Tibial nerve (tissue), 4 donors: ENCODE data around the gene EIF5A2. TPM values are rescaled to one million over a fixed set of nuclear protein-coding genes. Genes with fewer than 3 reads are reported as not detected.

ENCODE experiments used
- DNase-seq, 2 donors: peaks; one replicate each; pipeline ENCODE4 v3.0.0-alpha.2; 2019; ENCODE audit warnings: low spot score in 2 of 2
- H3K27ac ChIP-seq, 4 donors: fragments of 200-600 bp; sonication (generic) in 3 of 4; one replicate each; pipeline ENCODE4 v1.5.1; 2017 to 2019; ENCODE audit warnings: mild to moderate bottlenecking in 1 of 4
- H3K27me3 ChIP-seq, 2 donors: fragments of 200-600 bp; sonication (generic) in 1 of 2; one replicate each; pipeline versions ENCODE4 v1.5.1 to v1.6.0; 2017 to 2019
- H3K36me3 ChIP-seq, 3 donors: fragments of 200-600 bp; sonication (generic); one replicate each; pipeline ENCODE4 v1.5.1; 2018 to 2019
- H3K4me1 ChIP-seq, 4 donors: fragments of 200-600 bp; sonication (generic) in 3 of 4; one replicate each; pipeline ENCODE4 v1.5.1; 2017 to 2019
- H3K4me3 ChIP-seq, 4 donors: fragments of 200-600 bp; sonication (generic) in 3 of 4; one replicate each; pipeline ENCODE4 v1.5.1; 2017 to 2019; ENCODE audit warnings: mild to moderate bottlenecking in 1 of 4, moderate library complexity in 1 of 4
- H3K9me3 ChIP-seq, 4 donors: fragments of 200-600 bp; sonication (generic) in 3 of 4; one replicate each; pipeline ENCODE4 v1.5.1; 2017 to 2019
- CTCF ChIP-seq, 5 experiments: fragments of 200-600 bp in 3 of 5; fragments of 450-650 bp in 2 of 5; sonication (generic) in 3 of 5; IDR thresholded peaks; one replicate each; pipeline ENCODE4 v1.5.1; 2016 to 2019; ENCODE audit warnings: antibody characterized with exemption in 5 of 5, mild to moderate bottlenecking in 3 of 5, moderate library complexity in 2 of 5
- EP300 ChIP-seq, 2 donors: sonication (generic); formaldehyde crosslinking; IDR thresholded peaks; one replicate each; pipeline ENCODE4 v1.6.1; 2017; ENCODE audit warnings: antibody characterized with exemption in 2 of 2, mild to moderate bottlenecking in 1 of 2
- POLR2A ChIP-seq, 2 donors: fragments of 450-650 bp; IDR thresholded peaks; one replicate each; pipeline ENCODE4 v1.6.1; 2017; ENCODE audit warnings: antibody characterized with exemption in 2 of 2, mild to moderate bottlenecking in 2 of 2, moderate library complexity in 2 of 2
- WGBS, 2 donors: methylation state at CpG; one replicate each; pipeline ENCODE4 v1.1.5; 2018; 5-methylcytosine and 5-hydroxymethylcytosine counted together
- total RNA-seq, 4 donors: library from RNA; depleted of rRNA; stranded (reverse); fragments of >200 nt; gene quantifications; one replicate each; pipeline ENCODE4 v1.1.0, GENCODE V29; 2016

Gene EIF5A2
- total RNA-seq, 4 donors from 2014 or later = 3.6 to 12.6 (median 6.5) TPM

DNA sequence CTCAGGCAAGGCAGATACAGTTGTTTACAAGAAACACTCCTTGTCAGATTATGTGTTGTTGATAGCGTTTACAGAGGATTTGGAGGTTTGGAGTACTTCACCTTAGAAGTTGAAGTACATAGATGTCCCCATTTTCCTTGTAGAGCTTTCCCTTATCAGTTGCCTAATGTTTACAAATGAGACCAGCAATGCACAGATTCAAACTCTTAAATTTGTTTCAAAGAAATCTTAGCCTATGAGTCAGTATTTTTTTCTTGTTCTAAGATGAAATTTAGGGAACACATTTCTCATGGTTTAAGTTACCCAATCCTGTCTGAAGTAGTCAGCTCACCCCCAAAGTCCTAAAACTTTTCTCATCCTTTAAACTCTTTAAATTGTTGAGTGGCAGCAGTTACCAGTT, 6.3 kb upstream of the EIF5A2 start:
- TF ChIP-seq CTCF (IDR thresholded peaks at IDR 0.05) (no peak), POLR2A (IDR thresholded peaks at IDR 0.05) (no peak), EP300 (IDR thresholded peaks at IDR 0.05) (no peak)
- H3K4me1 ChIP-seq = no peaks in the 10 kb centered on the region
- H3K4me3 ChIP-seq = no peak overlapping the region
- H3K9me3 ChIP-seq = peaks cover 0 to 50% (median 5%) of the 10 kb centered on the region in 4 donors
- no peak overlapping the region for H3K27ac ChIP-seq
- DNase-seq = no peak
- peaks cover 0 to 13% (median 0%) of the 10 kb centered on the region in 3 donors for H3K36me3 ChIP-seq
- WGBS, 2 donors = 59 to 68% methylated on average over 1 of the region's 1 CpG
- no peaks in the 10 kb centered on the region for H3K27me3 ChIP-seq

GRCh38 chr3:170914212-170914611, 5.8 kb upstream of the EIF5A2 start:
- no peak overlapping the region for H3K4me3 ChIP-seq
- 86 to 90% methylated on average over 5 of the region's 5 CpGs for WGBS, 2 donors
- peaks cover 0 to 50% (median 5%) of the 10 kb centered on the region in 4 donors for H3K9me3 ChIP-seq
- peaks cover 0 to 8% (median 0%) of the 10 kb centered on the region in 3 donors for H3K36me3 ChIP-seq
- no peak for DNase-seq
- no peak overlapping the region for H3K27ac ChIP-seq
- no peak for TF ChIP-seq POLR2A (IDR thresholded peaks at IDR 0.05)
- no peak for TF ChIP-seq CTCF (IDR thresholded peaks at IDR 0.05)
- TF ChIP-seq EP300 (IDR thresholded peaks at IDR 0.05) = no peak
- H3K27me3 ChIP-seq = no peaks in the 10 kb centered on the region
- H3K4me1 ChIP-seq = peaks cover 0 to under 1% (median 0%) of the 10 kb centered on the region in 4 donors

DNA sequence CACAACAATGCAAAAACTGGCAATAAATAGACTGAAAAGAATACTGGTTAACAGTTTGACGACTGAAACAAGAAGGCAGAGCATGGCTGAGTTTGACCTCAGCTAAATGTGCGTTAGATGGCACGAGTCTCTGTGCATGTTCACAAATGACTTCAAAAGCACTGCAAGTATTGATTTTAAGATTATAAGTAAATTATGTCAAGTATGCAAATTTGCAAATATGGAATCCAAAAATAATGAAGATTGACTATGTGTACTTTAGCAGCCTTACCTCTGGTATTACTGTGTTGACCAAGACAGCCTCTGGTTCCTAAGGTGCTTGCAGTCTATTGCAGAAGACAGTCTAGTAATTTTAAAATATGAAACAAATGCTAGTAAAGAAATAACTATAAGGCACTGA, 2.6 kb upstream of the EIF5A2 start:
- WGBS, 2 donors = 90 to 91% methylated on average over 3 of the region's 3 CpGs
- TF ChIP-seq CTCF (IDR thresholded peaks at IDR 0.05) (no peak), POLR2A (IDR thresholded peaks at IDR 0.05) (no peak), EP300 (IDR thresholded peaks at IDR 0.05) (no peak)
- H3K9me3 ChIP-seq = peaks cover 0 to 32% (median 1%) of the 10 kb centered on the region in 4 donors
- H3K4me1 ChIP-seq = peaks cover 0 to 21% (median 9%) of the 10 kb centered on the region in 4 donors
- H3K4me3 ChIP-seq = no peak overlapping the region
- no peak overlapping the region for H3K27ac ChIP-seq
- no peak for DNase-seq
- no peaks in the 10 kb centered on the region for H3K36me3 ChIP-seq
- no peaks in the 10 kb centered on the region for H3K27me3 ChIP-seq

DNA sequence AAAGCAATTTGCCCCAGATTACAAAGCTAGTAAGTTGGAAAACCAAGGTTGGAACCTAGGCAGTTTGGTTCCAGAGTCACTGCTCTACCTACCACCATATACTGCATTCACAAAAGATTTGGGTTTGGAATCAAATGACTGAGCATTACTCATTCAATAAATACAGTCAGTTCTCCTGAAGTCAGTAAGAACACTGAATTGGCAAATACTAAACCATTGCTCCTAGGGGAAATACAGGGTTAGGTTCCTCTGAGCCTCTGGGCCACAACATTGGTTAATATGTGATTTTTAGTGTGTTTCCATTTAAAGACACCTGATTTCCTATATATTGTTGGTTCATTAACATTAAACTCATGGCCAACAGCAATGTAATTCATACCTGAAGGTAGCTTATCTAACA, 2.1 kb upstream of the EIF5A2 start:
- Histone ChIP-seq H3K36me3 (no peaks in the 10 kb centered on the region), H3K4me3 (no peak overlapping the region), H3K27ac (no peak overlapping the region), H3K9me3 (peaks cover 0 to 32% (median 1%) of the 10 kb centered on the region in 4 donors), H3K4me1 (peaks cover 0 to 21% (median 9%) of the 10 kb centered on the region in 4 donors), H3K27me3 (no peaks in the 10 kb centered on the region)
- TF ChIP-seq CTCF (IDR thresholded peaks at IDR 0.05) (no peak), POLR2A (IDR thresholded peaks at IDR 0.05) (no peak), EP300 (IDR thresholded peaks at IDR 0.05) (no peak)
- no peak for DNase-seq

- peaks cover 0 to 21% (median 9%) of the 10 kb centered on the region in 4 donors for H3K4me1 ChIP-seq
- H3K9me3 ChIP-seq = peaks cover 0 to 32% (median 1%) of the 10 kb centered on the region in 4 donors
- TF ChIP-seq POLR2A (IDR thresholded peaks at IDR 0.05) (no peak), EP300 (IDR thresholded peaks at IDR 0.05) (no peak), CTCF (IDR thresholded peaks at IDR 0.05) (no peak)
- H3K36me3 ChIP-seq = no peaks in the 10 kb centered on the region
- H3K4me3 ChIP-seq = peak overlapping the region in 1 of 4 donors; percentile 92
- 86 to 89% methylated on average over 17 of the region's 17 CpGs for WGBS, 2 donors
- H3K27ac ChIP-seq = peak overlapping the region in 3 of 4 donors; percentile 11 to 85 (median 41)
- no peaks in the 10 kb centered on the region for H3K27me3 ChIP-seq
- DNase-seq = no peak
These were observed 879 bp upstream of the EIF5A2 start for GRCh38 chr3:170909129-170909903.
